Stimulated activated CD4-positive, alpha-beta T cell treated with anti-CD3 and anti-CD28 coated beads, Interleukin-1b, Interleukin-23, amount 100 ng/mL, for 24 hours (primary cell): ENCODE data around the gene HYDIN.
"Not testable (repeated sequence)": the region's sequence is repeated elsewhere in the genome, so short reads cannot be mapped to it uniquely, and the experiment has no call there.

Experiments
- DNase-seq, 4 experiments: peaks; one replicate each; pipeline ENCODE4 v3.0.0-alpha.2; 2020; ENCODE audit warnings: low read depth in 4 of 4, low spot score in 1 of 4

The HYDIN gene

GRCh38 chr16:71226229-71227141, 4.0 kb downstream of the HYDIN start:
- DNase-seq = no peak

GRCh38 chr16:71225145-71225544, 5.4 kb downstream of the HYDIN start:
- DNase-seq = no peak

GRCh38 chr16:71218306-71218963, 12.1 kb downstream of the HYDIN start:
- no peak for DNase-seq

GRCh38 chr16:71217506-71217905, 13.0 kb downstream of the HYDIN start:
- no peak for DNase-seq

GRCh38 chr16:71216714-71217113, 13.8 kb downstream of the HYDIN start:
- no peak for DNase-seq

- DNase-seq = no peak
Observed at GRCh38 chr16:71214746-71215381, 15.7 kb downstream of the HYDIN start.

- DNase-seq = no peak
Observed at GRCh38 chr16:71205482-71206131, 24.9 kb downstream of the HYDIN start.

GRCh38 chr16:71203631-71204030, 26.9 kb downstream of the HYDIN start:
- no peak for DNase-seq

GRCh38 chr16:71201556-71201955, 29.0 kb downstream of the HYDIN start:
- DNase-seq = no peak

GRCh38 chr16:71201054-71201453, 29.5 kb downstream of the HYDIN start:
- DNase-seq = no peak

- DNase-seq = no peak
Observed at GRCh38 chr16:71198408-71198807, 32.1 kb downstream of the HYDIN start.

GRCh38 chr16:71192387-71192786, 38.1 kb downstream of the HYDIN start:
- no peak for DNase-seq

GRCh38 chr16:71188956-71189712, 41.4 kb downstream of the HYDIN start:
- DNase-seq = no peak

GRCh38 chr16:71185347-71185746, 45.2 kb downstream of the HYDIN start:
- no peak for DNase-seq

GRCh38 chr16:71179569-71179968, 51.0 kb downstream of the HYDIN start:
- DNase-seq = no peak

- DNase-seq = no peak
Observed at GRCh38 chr16:71172481-71173207, 57.9 kb downstream of the HYDIN start.

- DNase-seq = not testable (repeated sequence)
Observed at GRCh38 chr16:71161007-71161406, 69.5 kb downstream of the HYDIN start.

- not testable (repeated sequence) for DNase-seq
Observed at GRCh38 chr16:71157278-71157677, 73.2 kb downstream of the HYDIN start.

GRCh38 chr16:71153329-71153728, 77.2 kb downstream of the HYDIN start:
- DNase-seq = not testable (repeated sequence)

GRCh38 chr16:71151654-71152053, 78.9 kb downstream of the HYDIN start:
- not testable (repeated sequence) for DNase-seq
